SH-SY5Y (cell line): ENCODE results near the gene USP6NL.

Experiments used
- GATA2 ChIP-seq: IDR thresholded peaks from 2 replicates; pipeline ENCODE4 v1.6.1; 2011; ENCODE audit warnings: mild to moderate bottlenecking, low read depth, low read length
- GATA3 ChIP-seq: IDR thresholded peaks from 2 replicates; pipeline ENCODE4 v1.6.1; 2011; ENCODE audit warnings: low read depth, mild to moderate bottlenecking, low read length, moderate library complexity

The USP6NL gene

DNA sequence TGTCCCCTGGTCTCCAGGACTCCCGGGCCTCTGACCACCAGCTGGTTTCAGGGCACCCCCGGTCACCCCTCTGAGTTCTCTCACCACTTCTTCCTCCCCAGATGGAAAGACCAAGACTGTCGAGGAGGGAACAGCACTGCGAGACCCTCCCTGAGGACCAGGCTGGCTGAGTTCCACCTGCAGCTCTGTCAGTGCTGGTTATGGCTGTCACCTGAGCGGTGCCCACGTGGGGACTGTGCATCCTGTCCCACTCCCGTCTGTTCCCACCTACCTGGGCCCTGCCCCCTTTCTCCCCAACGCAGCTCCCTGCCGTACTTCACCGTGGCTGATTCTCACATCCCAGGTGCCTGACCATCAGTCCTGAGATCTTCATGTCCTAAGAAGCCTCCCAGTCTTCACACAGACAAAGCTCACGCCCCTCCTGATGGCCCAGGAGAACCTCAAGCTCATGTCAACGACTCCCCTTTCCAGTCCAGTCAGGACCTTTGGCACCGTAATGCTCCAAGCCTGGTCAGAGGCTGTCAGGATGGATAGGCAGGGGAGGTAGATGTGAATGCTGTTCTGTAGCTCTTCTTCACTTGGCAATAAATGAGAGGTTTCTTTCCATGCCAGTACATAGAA, 159.7 kb downstream of the USP6NL start:
- TF ChIP-seq GATA2 (no peak), GATA3 (no peak)

DNA sequence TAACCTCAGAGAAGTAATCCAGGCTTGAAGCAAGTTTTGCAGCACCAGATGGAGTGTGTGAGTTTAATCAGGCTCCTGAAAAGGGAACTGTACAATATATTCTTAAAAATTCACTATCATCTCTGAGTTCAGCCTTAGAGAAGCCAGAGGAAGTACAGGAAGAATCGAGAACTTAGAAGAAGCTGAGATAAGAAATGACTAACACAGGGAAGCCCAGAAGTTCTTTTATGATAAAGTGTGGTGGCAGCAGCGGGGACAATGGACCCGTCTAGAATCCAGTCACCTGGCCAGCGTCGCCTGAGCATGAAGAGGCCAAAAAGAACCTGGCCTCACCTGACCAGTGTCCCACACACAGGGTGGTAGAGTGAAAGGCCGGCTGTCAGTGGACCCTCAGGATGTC, 161.0 kb downstream of the USP6NL start:
- no peak for TF ChIP-seq GATA2
- no peak for TF ChIP-seq GATA3

DNA sequence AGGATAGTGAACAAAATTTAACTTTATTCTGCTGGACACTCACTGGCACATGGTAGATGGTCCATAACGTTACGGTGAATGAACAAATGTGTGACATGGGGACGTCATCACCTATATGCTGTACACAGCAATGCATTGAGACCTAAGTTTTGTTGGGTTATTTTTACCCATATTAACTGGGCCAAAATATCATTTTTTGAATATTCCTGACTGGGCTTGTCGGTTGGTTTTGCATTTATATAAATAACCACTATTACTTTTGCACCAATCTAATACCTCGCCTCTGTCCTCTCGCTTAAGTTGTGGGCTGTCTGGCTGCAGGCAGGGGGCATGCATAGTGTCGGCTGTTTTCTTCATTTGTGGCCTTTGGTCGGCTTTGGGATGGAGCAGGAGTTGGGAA, 161.7 kb downstream of the USP6NL start:
- TF ChIP-seq GATA3: no peak
- no peak for TF ChIP-seq GATA2

DNA sequence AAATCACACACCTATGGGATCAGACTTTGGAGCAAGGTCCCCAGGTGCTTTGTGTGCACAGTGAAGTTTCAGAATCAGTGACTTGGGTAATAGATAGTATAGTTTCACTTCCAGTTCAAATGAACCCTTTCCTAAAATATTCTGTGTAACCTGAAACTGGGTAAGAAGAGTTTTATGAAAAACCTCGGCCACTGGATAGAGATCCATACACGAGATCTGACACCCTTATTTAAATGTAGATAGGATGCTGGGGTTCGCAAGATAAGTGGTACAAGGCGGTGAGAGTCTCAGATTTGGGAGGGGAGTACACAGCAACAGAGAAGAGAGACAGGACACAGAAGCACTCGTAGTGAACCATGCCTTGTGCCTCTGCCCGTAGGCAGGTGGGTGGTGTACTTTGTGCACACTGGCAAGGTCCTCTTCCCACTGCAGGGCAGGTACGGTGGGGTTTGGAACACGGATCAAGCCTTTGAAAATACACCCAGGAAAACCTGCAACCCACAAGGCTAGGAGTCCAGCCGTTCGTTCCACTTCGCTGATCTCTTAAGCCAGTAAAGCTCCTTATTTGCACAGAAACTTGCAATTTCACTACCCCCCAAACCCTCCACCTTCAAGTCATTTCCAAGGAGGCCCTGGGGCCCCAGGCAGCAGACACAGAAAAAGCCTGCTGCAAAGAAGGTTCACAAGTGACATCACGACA, 162.8 kb downstream of the USP6NL start:
- TF ChIP-seq GATA2: no peak
- no peak for TF ChIP-seq GATA3

DNA sequence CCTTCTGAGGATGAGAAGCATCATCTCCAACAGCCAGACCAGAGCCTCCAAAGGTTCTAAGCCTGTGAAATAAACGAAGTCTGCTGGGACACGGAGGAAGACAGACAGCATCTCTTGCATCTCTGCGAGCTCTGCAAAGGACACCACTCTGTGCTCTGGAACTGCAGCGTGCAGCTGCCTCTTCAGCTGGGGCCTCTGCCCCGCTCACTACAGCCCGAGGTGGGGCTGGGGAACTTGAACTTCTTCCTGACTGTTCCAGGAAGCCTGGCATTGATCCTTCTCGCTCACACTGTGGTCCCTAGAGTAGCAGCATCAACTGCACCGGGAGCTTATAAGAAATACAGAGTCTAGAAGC, 163.3 kb downstream of the USP6NL start:
- TF ChIP-seq GATA2 (no peak), GATA3 (no peak)

DNA sequence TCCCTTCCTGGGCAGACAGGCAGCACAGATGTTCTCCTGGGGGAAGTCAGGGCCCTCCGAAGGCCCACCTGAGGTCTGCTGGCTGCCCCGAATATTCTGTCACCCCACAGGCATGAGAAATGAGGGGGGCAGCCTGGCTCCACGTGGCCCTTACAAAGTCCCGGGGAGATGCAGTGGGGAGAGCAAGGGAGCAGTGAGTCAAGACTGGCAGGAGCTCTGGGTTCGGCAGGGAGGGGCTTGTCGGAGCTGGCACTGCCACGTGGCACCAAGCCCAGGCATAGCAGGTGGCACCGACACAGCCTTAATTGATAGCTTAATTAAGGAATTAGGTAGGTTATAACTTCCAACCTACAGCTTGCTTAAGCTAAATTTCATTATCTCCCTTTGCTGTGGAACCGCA, 163.9 kb downstream of the USP6NL start:
- TF ChIP-seq GATA2 (no peak), GATA3 (no peak)

DNA sequence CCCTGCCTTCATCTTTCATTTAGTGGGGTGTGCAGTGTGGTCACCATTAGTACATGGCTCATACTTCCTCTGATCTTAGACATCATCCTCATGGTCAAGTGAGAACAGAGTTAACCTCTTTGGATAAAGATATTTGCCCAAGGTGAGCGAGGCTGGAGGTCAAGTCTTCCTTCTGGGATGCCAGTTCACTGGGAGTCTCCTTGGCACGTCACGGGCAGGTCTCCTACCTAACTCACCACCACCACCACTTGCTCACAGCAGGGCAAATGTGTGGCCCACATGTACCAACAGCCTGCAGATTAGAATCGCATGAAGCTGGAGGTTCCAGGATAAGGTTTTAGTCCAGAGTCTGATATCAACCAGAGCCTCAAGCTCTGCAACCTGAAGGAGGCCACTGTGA, 164.6 kb downstream of the USP6NL start:
- no peak for TF ChIP-seq GATA2

DNA sequence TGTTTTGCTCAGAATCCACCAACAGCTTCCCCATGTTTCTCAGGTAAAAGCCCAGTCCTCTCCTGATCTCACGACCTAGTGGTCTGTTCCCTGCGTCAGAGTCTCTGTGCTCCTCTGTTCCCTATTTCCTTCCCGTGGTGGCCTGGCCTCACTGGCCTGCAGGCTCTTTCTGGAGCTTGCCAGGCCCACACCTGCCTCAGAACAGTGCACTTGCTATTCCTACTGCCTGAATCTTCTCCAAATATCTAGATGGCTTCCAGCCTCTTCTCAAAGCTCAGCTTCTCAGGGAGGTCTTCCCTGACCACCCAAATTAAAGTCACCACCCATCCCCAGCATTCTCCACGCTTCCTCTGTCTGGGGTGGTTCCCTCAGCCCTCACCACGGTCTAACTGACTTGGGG, 165.3 kb downstream of the USP6NL start:
- TF ChIP-seq GATA3: no peak
- TF ChIP-seq GATA2: no peak

DNA sequence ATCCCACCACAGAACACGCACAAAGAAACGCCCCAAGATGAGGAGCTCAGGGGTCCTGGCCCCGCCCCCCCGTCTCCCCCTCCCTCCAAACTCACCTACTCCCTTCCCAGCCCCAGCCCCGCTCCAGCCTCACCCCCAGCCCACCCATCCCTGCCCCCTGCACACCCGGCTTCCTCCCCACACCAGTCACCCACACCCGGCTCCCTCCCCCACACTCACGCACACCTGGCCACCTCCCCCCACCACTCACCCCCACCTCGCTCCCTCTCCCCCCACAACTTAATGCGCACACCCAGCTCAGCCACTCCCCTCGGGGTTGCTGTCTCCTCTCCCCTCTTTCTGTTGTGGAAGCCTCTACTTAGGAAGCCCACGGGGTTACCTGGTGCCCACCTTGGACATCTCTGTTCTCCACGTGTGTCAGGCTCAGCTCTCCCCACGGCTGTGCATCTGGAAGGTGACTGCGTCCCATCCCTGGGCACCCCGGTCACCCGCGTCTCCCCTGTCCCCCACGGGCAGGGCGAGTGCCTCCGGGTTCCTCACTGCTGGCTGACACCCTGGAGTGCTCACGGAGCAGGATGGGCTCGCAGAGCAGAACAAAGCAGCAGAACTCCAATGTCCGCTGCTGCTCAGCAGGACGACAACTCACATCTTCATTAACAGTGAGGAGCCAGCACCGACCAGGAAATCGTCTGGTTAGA, 166.8 kb downstream of the USP6NL start:
- TF ChIP-seq GATA3 (no peak), GATA2 (no peak)

DNA sequence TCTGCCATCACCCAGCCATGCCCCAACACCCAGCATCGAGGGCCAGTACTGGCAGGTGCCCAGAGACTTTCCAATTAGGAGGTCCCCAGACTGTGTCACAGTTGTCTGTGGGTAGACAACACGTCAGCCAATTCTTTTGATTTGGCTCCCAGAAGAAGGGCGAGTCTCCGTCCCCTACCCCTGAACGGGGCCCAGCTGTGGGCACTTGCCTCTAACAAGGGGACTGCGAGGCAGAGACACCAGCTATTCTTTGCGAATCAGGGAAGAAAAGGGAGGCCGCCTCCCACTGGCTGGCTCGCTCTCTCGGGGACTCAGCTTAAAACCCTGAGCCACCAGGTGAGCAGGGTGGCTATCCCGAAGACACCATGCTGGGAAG, 167.3 kb downstream of the USP6NL start:
- TF ChIP-seq GATA3: no peak
- no peak for TF ChIP-seq GATA2

DNA sequence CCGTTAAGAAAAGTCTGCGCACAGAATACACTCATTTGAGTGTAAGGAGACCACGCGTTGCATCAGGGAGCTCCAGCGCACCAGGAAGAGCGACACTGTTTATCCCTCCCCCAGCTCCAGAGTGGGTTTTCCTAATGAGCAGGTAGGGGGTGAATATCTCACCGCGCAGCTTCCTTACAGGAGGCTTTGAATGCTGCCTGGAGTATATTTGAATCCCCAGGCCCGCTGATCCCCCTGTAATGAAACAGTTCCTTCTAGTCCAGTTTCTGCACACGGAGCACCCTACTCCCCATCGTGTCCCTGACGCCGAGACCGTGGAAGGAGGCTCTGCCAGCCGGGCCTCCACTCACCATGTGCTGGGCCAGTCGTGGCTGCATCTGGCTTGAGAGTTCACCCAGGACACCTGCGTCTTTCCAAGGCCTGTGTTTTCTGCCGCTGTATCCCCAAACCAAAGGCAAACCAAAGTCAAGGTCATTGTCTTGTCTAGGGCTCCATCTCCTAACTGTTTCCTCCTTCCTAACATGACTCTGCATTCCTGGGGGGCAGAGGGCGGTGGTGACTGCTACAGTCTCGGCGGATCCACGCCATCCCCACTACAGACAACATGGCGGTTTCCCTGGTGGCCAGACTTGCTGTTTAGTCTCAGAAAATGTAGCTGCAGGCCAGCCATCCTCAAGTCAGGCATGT, 167.8 kb downstream of the USP6NL start:
- TF ChIP-seq GATA2 (no peak), GATA3 (no peak)

DNA sequence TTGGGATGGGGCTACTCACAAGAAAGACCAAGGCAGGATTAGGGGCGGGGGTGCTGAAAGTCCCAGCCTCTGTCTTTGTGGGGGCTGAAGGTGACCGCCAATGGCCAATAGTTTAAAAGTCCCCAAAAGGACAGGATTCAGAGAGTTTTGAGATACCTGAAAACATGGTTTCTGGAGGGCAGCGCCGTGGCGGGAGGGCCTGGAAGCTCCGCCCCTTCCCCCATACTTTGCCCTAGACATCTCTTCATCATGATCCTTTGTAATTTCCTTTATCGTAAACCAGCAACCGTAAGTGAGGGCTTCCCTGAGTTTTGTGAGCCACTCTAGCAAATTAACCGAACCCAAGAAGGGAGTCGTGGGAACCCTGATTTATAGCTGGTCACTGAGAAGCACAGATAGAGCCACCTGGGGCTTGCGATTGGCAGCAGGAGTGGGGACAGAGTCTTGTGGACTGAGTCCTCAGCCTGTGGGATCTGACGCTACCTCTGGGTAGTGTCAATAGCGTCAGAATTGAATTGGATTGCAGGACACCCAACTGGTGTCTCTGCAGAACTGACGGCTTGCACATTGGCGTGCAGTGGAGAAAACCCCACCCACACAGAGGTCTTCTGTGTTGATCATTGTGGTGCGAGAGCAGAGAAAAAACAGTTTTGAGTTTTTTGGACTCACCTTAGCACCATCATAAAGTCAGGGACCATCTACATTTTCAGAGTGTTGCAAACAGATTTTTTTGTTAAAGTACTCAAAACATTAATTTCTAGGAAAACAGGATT, 169.3 kb downstream of the USP6NL start:
- no peak for TF ChIP-seq GATA2
- no peak for TF ChIP-seq GATA3

DNA sequence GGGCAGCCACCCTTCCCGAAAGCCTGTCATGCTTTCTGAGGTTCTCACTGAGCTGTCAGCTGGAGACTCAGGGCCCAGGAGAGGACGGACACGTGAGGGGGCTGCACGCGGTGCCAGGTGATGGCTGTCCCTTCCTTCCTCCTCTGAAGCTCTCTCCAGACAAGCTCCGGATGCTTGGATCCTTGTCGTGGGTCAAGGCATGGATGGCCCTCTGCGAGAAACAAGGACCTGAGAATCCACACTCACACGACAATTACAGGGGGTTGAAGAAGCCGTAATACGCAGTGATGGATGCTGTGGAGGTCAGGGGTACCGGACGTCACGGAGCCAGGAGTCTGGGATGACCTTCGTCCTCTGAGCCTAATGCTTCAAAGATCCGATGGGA, 170.3 kb downstream of the USP6NL start:
- TF ChIP-seq GATA3 (no peak), GATA2 (no peak)
